Effector CD8-positive, alpha-beta T cell (primary cell): Measurements from ENCODE around the gene PHYKPL.
"Not testable (repeated sequence)": the region's sequence is repeated elsewhere in the genome, so short reads cannot be mapped to it uniquely, and the experiment has no call there.

ENCODE experiments used
- DNase-seq: peaks from one replicate; lab custom pipeline; 2025; lab: John Stamatoyannopoulos, UW

PHYKPL gene

DNA sequence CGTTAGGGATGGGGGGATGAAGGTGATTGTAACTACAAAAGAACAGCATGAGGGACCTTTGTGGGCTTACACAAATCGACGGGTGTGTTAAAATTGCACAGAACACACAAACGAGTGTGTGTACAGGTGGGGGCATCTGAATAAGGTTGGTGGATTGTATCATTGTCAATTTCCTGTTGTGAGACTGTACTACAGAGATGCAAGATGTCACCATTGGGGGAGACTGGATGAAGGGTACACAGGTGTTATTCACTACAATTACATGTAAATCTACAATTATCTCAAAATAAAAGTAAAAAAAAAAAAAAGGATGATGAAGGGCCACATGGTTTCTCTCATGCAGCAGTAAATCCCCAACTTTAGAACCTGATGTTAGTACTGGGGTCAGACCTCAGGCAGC is 31.4 kb upstream of the PHYKPL start:
- DNase-seq, result no peak

- no peak for DNase-seq
These were observed 29.3 kb upstream of the PHYKPL start for GRCh38 chr5:178261666-178262600.

- DNase-seq, result no peak
These were observed 27.3 kb upstream of the PHYKPL start for GRCh38 chr5:178259623-178260536.

GRCh38 chr5:178257650-178258049 is 25.0 kb upstream of the PHYKPL start:
- no peak for DNase-seq

DNA sequence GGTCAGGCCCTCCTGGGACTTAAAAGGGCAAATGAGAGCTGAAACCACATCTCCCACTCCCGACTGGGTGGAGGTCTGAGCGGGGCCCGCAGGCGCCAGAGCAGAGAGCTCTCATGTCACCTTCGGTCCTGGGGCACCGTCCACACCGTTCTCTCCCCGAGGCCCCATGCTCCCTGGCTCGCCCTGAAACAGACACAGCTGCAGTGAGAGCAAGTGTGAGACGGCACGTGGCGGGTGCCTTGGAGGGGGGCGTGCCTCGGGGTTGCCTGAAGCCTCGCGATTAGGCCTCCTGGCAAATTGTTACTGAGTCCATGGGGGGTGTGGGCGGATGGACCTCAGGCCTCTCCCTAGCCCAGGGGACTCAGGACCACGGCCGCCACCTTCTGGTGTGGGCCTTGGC is 24.1 kb upstream of the PHYKPL start:
- DNase-seq, result no peak

- not testable (repeated sequence) for DNase-seq
These were observed 21.0 kb upstream of the PHYKPL start for GRCh38 chr5:178253632-178254031.

GRCh38 chr5:178252258-178252657 is 19.7 kb upstream of the PHYKPL start:
- DNase-seq, result no peak

GRCh38 chr5:178250263-178250662 is 17.7 kb upstream of the PHYKPL start:
- no peak for DNase-seq

DNA sequence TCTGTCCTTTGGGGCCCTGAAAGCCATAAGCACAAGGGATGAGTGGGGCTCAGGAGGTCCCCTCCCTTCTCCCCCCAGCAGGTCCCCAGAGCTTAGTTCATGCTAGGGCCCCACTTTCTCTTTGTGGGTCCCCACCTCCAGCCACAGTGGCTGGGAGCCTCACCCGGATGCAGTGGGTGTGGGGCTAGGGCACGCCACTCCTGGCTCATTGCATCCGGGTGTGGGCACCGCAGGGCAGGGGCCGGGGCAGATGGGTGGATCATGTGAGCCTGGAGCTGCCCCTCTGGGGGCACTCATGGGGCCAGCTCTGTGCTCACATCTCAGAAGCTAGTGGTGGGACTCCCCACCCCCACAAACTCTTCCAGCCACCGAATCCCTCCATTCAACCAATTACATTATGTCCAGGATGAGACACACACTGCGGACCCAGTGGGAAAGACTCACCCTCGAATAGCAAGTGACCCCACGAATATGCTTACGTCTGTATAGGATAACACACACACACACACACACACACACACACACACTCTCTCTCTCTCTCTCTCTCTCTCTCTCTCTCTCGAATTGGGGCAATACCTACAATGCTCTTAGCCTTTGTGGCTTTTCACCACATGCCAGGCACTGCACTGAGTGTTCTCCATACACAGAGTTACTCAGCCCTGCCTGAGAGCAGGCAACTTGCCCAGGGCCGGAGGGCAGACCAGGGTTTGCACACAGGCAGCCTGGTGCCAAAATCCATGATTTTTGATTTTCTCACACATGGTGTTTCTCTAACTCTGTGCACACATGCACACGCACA is 16.8 kb upstream of the PHYKPL start:
- no peak for DNase-seq

DNA sequence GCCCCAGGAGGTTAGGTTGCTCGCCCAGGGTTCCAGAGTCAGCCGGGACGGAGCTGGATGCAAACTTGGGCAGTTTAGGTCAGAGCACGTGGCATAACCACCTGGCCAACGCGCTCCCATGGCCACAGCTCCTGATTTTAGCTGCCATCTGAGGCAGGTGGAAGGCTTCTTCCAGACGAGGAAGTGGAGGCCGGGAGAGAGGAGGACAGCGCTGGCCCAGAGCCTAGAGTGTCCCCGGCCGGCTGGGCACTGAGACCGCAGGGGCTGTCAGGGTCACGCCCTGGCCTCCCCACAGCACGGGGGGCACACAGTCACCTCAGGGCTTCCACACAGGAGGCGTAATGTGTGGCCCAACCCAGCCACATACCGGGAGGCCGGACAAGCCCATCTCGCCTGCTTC is 16.1 kb upstream of the PHYKPL start:
- no peak for DNase-seq

- no peak for DNase-seq
These were observed 15.2 kb upstream of the PHYKPL start for GRCh38 chr5:178247481-178248456.

DNA sequence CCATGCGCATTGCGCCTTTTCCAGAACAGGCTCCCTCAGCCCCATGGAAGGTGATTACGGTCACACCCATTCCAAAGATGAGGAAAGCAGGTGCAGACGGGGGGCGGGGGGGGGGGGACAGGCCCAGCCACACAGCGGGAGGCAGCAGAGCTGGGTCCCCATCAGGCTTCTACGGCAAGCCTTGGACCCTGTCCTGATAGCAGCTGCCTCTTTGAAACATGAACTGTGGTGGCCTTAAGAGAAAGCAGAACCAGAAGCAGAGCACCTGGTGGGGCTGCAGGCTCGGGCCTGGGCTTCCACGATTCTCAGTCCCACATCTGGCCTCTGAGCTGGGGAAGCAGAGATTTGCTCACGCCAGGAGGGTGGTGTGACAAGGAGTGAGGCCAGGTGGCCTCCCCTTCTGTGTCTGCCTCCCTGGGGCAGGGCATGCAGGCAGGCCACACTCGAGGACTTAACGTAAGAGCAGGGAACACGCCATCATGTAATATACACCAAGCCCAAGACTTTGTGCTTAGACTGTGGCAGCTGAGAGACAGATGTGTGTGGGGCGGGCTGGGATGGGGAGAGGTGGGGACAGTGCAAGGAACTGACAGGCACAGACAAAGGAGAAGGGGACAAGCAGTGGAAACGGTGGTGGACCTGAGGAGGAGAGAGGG is 14.2 kb upstream of the PHYKPL start:
- no peak for DNase-seq

DNA sequence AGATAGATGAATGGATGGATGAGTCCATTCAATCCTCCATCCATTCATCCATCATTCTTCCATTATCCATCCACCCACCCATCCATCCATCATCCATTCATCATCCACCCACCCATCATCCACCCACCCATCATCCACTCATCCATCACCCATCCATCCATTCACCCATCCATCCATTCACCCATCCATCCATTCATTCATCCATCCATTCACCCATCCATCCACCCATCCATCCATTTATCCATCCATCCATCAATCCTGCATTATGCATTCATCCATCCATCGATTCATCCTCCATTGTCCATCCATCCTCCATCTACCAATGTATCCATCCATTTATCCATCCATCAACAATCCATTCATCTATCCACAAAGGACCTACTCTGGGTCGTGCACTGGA is 12.8 kb upstream of the PHYKPL start:
- DNase-seq, result no peak

DNA sequence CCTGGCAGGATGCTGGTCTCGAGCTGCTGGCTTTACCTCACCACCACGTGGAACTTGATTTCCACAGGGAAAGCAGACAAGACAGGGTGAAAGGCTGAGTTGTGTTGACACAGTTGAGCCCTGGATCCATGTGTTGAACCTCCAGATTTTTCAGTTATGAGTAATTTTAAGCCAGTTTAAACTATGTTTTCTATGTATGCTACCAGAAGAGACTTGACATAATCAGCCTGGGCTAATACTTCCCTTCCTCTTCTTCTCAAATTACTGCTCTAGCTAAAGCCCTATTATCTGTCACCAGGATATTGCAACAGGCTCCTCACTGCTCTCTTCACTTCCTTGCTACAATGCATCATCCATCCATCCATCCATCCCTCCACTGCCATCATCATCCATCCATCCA is 12.0 kb upstream of the PHYKPL start:
- no peak for DNase-seq

DNA sequence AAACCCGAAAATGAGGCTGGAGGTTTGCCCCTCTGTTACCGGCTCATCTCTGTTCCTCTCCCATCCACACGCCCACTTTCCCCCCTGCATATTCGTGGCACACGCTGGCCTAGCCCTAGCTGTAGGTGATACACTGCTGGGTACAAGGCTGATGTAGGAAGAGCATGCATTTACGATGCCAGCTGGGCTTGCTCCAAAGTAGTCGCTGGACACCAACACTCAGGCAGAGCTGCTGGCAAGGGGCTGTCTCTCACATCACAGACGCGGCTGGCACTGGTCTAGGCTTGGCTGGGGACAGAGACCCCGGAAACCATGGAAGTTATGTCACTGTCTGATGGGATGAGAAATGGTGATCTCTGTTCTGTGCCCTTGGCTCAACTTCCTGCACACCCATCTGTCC is 9.8 kb upstream of the PHYKPL start:
- no peak for DNase-seq

DNA sequence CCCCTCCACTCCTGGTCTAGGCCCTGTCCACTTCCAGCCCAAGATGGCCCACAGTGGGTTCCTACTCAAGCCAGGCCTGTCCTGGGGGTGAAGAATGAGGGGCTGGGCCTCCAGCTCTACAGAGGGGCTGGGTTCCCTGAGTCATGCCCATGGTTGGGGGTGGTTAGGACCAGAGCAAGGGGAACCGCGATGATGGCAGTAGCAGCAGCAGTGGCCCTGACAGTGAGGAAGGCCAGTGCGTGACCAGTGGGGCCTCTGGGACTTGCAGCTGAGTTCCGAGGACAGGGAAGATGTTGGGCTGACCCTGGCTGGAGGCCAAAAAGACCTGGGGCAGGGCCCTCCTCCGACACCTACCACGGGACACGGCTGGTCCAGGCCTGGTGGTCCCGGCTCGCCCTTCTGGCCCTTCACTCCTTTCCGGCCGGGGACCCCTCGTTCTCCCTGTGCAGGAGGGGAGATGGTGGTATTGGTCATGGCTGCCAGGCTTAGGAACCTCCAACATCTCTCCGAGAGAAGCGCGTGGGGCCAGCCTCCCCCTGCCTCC is 9.2 kb upstream of the PHYKPL start:
- no peak for DNase-seq

GRCh38 chr5:178241231-178241663 is 8.6 kb upstream of the PHYKPL start:
- no peak for DNase-seq

GRCh38 chr5:178240766-178241165 is 8.2 kb upstream of the PHYKPL start:
- no peak for DNase-seq

DNA sequence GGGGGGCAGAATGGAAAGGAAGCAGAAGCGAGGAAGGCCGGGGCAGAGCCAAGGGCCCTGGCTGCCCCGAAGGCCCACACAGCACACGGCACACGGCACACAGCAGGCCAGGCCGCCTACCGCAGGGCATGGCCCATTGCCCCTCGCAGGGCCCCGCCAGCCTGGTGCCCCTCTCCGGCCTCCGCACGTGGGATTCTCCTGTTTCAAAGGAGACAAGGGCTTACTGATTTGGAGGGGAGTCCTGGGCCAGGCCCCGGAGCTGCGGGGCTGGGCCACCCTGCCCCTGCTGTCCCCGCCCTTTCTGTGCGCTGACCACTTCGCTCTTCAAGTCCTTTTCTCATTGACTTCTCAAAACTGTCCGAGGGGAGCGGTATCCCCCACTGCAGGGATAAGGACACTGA is 7.7 kb upstream of the PHYKPL start:
- no peak for DNase-seq
